HG03066 (cell line): Measurements from ENCODE around the gene NDUFA13.

Source experiments
- ATAC-seq: cut with Tn5 transposase; IDR thresholded peaks from one replicate; pipeline ENCODE4 v1.9.1; 2021; ENCODE audit warnings: low read depth; ENCODE audit not compliant: unreplicated experiment

NDUFA13 gene

GRCh38 chr19:19506592-19506991, 9.4 kb upstream of the NDUFA13 start:
- no peak for ATAC-seq

- ATAC-seq: no peak
These were observed 8.7 kb upstream of the NDUFA13 start for GRCh38 chr19:19507354-19507753.

GRCh38 chr19:19508217-19508616, 7.8 kb upstream of the NDUFA13 start:
- ATAC-seq: no peak

GRCh38 chr19:19510432-19510831, 5.6 kb upstream of the NDUFA13 start:
- ATAC-seq: no peak

GRCh38 chr19:19513682-19514081, 2.3 kb upstream of the NDUFA13 start:
- ATAC-seq: no peak

GRCh38 chr19:19514215-19514657, 1.8 kb upstream of the NDUFA13 start:
- ATAC-seq: no peak

- no peak for ATAC-seq
These were observed 964 bp upstream of the NDUFA13 start, which contains the start of gene TSSK6 for GRCh38 chr19:19514881-19515641. TSSK6 (minus strand) TSS chr19:19515548; CDS start chr19:19515427, 121 bp downstream.

GRCh38 chr19:19517235-19517619, 1.2 kb downstream of the NDUFA13 start:
- ATAC-seq: no peak

- ATAC-seq: no peak
These were observed 5.0 kb downstream of the NDUFA13 start for GRCh38 chr19:19520989-19521388.

GRCh38 chr19:19523177-19523576, 7.2 kb downstream of the NDUFA13 start:
- no peak for ATAC-seq

GRCh38 chr19:19524053-19524452, 8.0 kb downstream of the NDUFA13 start:
- no peak for ATAC-seq

- no peak for ATAC-seq
These were observed 9.8 kb downstream of the NDUFA13 start for GRCh38 chr19:19525611-19526380.

GRCh38 chr19:19526581-19527370, 10.8 kb downstream of the NDUFA13 start:
- no peak for ATAC-seq

- no peak for ATAC-seq
These were observed 11.3 kb downstream of the NDUFA13 start for GRCh38 chr19:19527371-19527656.

- ATAC-seq: no peak
These were observed 11.9 kb downstream of the NDUFA13 start for GRCh38 chr19:19527674-19528625.

GRCh38 chr19:19528721-19529490, 12.9 kb downstream of the NDUFA13 start, which contains the start of gene YJEFN3:
YJEFN3 (plus strand) TSS chr19:19528911; CDS start chr19:19528933, 22 bp downstream.
- ATAC-seq: no peak

GRCh38 chr19:19529783-19530422, 13.9 kb downstream of the NDUFA13 start:
- no peak for ATAC-seq

- no peak for ATAC-seq
These were observed 14.4 kb downstream of the NDUFA13 start for GRCh38 chr19:19530423-19530804.

GRCh38 chr19:19530889-19531288, 14.9 kb downstream of the NDUFA13 start:
- ATAC-seq: no peak
